Stomach (tissue), 9 donors: ENCODE measurements around the gene MAP3K5. TPM values are rescaled to one million over a fixed set of nuclear protein-coding genes. Genes with fewer than 3 reads are reported as not detected.

Experiments
- DNase-seq, 2 donors: peaks; one replicate each; pipeline versions ENCODE4 v3.0.0 to v3.0.0-alpha.2; 2013 to 2019
- H3K27ac ChIP-seq, 5 donors: fragments of 200-600 bp in 4 of 5; sonication (generic) in 4 of 5; one replicate each; pipeline ENCODE4 v1.5.1; 2013 to 2019; ENCODE audit warnings: mild to moderate bottlenecking in 1 of 5, moderate library complexity in 1 of 5
- H3K27me3 ChIP-seq, 3 donors: fragments of 200-600 bp; sonication (generic); one replicate each; pipeline ENCODE4 v1.5.1; 2017 to 2019; ENCODE audit warnings: mixed run types in 1 of 3
- H3K36me3 ChIP-seq, 4 donors: fragments of 200-600 bp; sonication (generic); 1 replicate in 3 of 4; 2 replicates in 1 of 4; pipeline ENCODE4 v1.5.1; 2016 to 2019
- H3K4me1 ChIP-seq, 4 donors: fragments of 200-600 bp; sonication (generic); one replicate each; pipeline ENCODE4 v1.5.1; 2016 to 2019
- H3K4me3 ChIP-seq, 4 donors: fragments of 200-600 bp; sonication (generic) in 3 of 4; one replicate each; pipeline ENCODE4 v1.5.1; 2016 to 2019; ENCODE audit warnings: mild to moderate bottlenecking in 1 of 4
- H3K9me3 ChIP-seq, 4 donors: fragments of 200-600 bp; sonication (generic); one replicate each; pipeline ENCODE4 v1.5.1; 2016 to 2019
- EP300 ChIP-seq: sonication (generic); formaldehyde crosslinking; IDR thresholded peaks from one replicate; pipeline ENCODE4 v1.6.1; 2017; ENCODE audit warnings: antibody characterized with exemption
- POLR2A ChIP-seq, 4 donors: fragments of 450-650 bp; IDR thresholded peaks; one replicate each; pipeline ENCODE4 v1.6.1; 2016; ENCODE audit warnings: antibody characterized with exemption in 4 of 4, control low read depth in 2 of 4, mild to moderate bottlenecking in 1 of 4, moderate library complexity in 1 of 4
- POLR2AphosphoS5 ChIP-seq, 3 donors: sonication (generic); formaldehyde crosslinking; IDR thresholded peaks; one replicate each; pipeline ENCODE4 v1.6.1; 2016; ENCODE audit warnings: antibody characterized with exemption in 3 of 3
- WGBS, 5 donors: extraction: QIAGEN DNeasy Blood & Tissue Kit in 3 of 5; methylation state at CpG; one replicate each; pipeline versions ENCODE4 v1.1.5 to v1.1.7; 2013 to 2018; 5-methylcytosine and 5-hydroxymethylcytosine counted together
- intact Hi-C: fragments of 100-400 bp; cut with DNase I; formaldehyde crosslinking; loops from one replicate; pipeline ENCODE4 v1.15.1; 2023; ENCODE audit warnings: low total_unique reads
- polyA plus RNA-seq, 3 donors: library from polyadenylated mRNA; stranded (reverse); fragments of 200-250 nt; gene quantifications; one replicate each; pipeline ENCODE4 v1.2.3, GENCODE V29; 2013
- total RNA-seq, 5 donors: library from RNA; depleted of rRNA; stranded (reverse); fragments of >200 nt; gene quantifications; one replicate each; pipeline versions ENCODE4 v1.1.0 to v1.2.3, GENCODE V29; 2014 to 2016
- TF ChIP-seq, protein P1 (sequence below), 7 experiments: fragments of 450-650 bp in 4 of 7; fragments of 200-600 bp in 3 of 7; sonication (generic) in 3 of 7; IDR thresholded peaks; one replicate each; pipeline ENCODE4 v1.5.1; 2016 to 2019; ENCODE audit warnings: antibody characterized with exemption in 7 of 7, control low read depth in 2 of 7, mild to moderate bottlenecking in 1 of 7
- donor health status: healthy with polysubstance abuse.
- donor health status: Bipolar disorder and iron deficiency.
- donor health status: healthy.

The MAP3K5 gene
- total and polyA plus RNA-seq, 8 donors, result 4.9 to 40.3 (median 23.6) TPM

DNA sequence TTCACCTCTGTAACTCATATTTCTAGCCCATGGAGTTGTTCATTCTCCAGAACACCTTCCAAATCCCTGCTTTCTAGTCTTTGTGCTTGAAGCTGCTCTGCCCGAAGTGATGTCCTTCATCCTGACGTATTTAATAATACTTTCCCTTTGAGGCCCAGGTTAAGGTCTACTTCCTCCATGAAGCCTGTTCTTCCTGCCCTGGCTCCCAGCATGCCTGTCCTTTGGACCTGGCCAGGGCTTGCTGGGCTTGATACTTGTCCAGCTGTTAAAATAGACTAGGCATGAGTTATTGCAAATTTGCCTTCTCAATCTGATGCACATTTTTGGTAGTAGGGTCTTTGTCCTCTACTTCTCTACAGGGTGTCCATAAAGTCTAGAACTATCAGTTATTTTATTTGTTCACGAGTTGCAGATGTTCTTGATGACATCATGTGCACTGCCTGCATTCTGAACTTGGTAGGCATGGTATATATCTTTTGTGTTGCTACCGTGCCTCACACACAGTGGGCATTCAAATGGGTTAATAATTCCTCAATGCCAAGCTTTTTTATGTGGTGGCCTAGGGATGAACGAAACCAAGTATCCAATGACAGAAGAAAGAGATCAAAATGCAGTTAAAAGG is 239.0 kb downstream of the MAP3K5 start:
- no peak for TF ChIP-seq POLR2AphosphoS5 (IDR thresholded peaks at IDR 0.05)
- TF ChIP-seq, protein P1, sequence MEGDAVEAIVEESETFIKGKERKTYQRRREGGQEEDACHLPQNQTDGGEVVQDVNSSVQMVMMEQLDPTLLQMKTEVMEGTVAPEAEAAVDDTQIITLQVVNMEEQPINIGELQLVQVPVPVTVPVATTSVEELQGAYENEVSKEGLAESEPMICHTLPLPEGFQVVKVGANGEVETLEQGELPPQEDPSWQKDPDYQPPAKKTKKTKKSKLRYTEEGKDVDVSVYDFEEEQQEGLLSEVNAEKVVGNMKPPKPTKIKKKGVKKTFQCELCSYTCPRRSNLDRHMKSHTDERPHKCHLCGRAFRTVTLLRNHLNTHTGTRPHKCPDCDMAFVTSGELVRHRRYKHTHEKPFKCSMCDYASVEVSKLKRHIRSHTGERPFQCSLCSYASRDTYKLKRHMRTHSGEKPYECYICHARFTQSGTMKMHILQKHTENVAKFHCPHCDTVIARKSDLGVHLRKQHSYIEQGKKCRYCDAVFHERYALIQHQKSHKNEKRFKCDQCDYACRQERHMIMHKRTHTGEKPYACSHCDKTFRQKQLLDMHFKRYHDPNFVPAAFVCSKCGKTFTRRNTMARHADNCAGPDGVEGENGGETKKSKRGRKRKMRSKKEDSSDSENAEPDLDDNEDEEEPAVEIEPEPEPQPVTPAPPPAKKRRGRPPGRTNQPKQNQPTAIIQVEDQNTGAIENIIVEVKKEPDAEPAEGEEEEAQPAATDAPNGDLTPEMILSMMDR (IDR thresholded peaks at IDR 0.05), result no peak
- Histone ChIP-seq H3K27me3 (peaks cover 0 to 23% (median 10%) of the 10 kb centered on the region in 3 donors), H3K27ac (no peak overlapping the region), H3K4me1 (peaks cover 11 to 39% (median 23%) of the 10 kb centered on the region in 4 donors), H3K36me3 (peaks cover 0 to 41% (median 26%) of the 10 kb centered on the region in 4 donors), H3K9me3 (no peaks in the 10 kb centered on the region), H3K4me3 (no peak overlapping the region)
- WGBS, 5 donors, result 76 to 85% (median 80%) methylated on average over 5 of the region's 5 CpGs
- intact Hi-C loops, result no loop called here
- DNase-seq, result peak in 1 of 2 donors; percentile 19

DNA sequence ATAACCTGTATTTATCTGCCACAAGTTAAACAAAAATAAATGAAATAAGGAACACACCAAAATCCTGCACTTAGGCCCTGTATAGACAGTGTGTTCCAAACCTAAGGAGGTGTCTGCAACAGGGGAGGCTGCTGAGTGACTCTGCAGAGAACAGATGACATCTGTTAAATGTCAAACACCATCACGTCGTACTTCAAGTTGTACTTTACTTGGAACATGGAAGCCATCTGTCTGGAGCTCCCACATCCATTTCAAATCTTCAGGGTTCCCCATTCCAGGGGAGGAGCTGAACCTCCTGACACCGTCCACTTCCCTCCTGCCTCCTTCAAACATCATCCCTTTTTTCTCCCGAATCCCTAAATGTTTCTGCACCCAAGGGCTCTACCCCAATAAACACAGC is 240.2 kb downstream of the MAP3K5 start:
- 56 to 84% (median 67%) methylated on average over 4 of the region's 4 CpGs for WGBS, 5 donors
- peaks cover 0 to 23% (median 10%) of the 10 kb centered on the region in 3 donors for H3K27me3 ChIP-seq
- DNase-seq, result no peak

DNA sequence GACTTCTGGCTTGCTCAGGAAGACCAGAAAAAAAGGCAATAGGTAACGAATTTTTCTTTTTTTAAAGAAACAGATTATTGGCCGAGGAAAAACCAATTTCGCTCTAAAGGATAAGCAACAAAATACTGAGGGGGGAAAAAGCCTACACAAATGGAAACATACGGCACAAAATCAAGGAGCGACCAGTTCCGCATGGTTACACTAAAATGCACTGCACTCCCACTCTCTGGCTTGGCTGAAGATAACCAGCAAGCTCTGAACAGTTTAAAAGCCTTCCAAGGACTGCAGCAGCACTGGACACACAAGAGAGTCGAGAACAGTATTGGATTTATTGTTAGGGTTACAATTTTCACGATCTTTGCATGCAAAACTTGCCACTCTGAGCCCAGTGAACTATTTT is 241.2 kb downstream of the MAP3K5 start:
- H3K36me3 ChIP-seq, result peaks cover 0 to 19% (median 4%) of the 10 kb centered on the region in 4 donors
- TF ChIP-seq POLR2A (IDR thresholded peaks at IDR 0.05) (no peak), POLR2AphosphoS5 (IDR thresholded peaks at IDR 0.05) (no peak), EP300 (no peak)
- TF ChIP-seq, protein P1 (IDR thresholded peaks at IDR 0.05), result no peak
- intact Hi-C loops, result no loop called here
- peak in 1 of 2 donors; percentile 46 for DNase-seq
- no peaks in the 10 kb centered on the region for H3K9me3 ChIP-seq
- peak overlapping the region; percentile 73 to 80 (median 79) for H3K4me3 ChIP-seq
- H3K27ac ChIP-seq, result peak overlapping the region; percentile 83 to 96 (median 88)
- 25 to 58% (median 43%) methylated on average over 8 of the region's 8 CpGs for WGBS, 5 donors
- peaks cover 11 to 39% (median 23%) of the 10 kb centered on the region in 4 donors for H3K4me1 ChIP-seq
- peaks cover 0 to 23% (median 10%) of the 10 kb centered on the region in 3 donors for H3K27me3 ChIP-seq

More for the DNA sequence above, 240.2 kb downstream of the MAP3K5 start:
- no peak overlapping the region for H3K4me3 ChIP-seq
- peaks cover 0 to 29% (median 14%) of the 10 kb centered on the region in 4 donors for H3K36me3 ChIP-seq
- no peaks in the 10 kb centered on the region for H3K9me3 ChIP-seq
- intact Hi-C loops, result no loop called here
- peak overlapping the region in 1 of 5 donors; percentile 46 for H3K27ac ChIP-seq
- no peak for TF ChIP-seq EP300
- TF ChIP-seq POLR2A (IDR thresholded peaks at IDR 0.05), result no peak
- no peak for TF ChIP-seq POLR2AphosphoS5 (IDR thresholded peaks at IDR 0.05)
- TF ChIP-seq, protein P1 (IDR thresholded peaks at IDR 0.05), result no peak
- peaks cover 11 to 39% (median 23%) of the 10 kb centered on the region in 4 donors for H3K4me1 ChIP-seq

DNA sequence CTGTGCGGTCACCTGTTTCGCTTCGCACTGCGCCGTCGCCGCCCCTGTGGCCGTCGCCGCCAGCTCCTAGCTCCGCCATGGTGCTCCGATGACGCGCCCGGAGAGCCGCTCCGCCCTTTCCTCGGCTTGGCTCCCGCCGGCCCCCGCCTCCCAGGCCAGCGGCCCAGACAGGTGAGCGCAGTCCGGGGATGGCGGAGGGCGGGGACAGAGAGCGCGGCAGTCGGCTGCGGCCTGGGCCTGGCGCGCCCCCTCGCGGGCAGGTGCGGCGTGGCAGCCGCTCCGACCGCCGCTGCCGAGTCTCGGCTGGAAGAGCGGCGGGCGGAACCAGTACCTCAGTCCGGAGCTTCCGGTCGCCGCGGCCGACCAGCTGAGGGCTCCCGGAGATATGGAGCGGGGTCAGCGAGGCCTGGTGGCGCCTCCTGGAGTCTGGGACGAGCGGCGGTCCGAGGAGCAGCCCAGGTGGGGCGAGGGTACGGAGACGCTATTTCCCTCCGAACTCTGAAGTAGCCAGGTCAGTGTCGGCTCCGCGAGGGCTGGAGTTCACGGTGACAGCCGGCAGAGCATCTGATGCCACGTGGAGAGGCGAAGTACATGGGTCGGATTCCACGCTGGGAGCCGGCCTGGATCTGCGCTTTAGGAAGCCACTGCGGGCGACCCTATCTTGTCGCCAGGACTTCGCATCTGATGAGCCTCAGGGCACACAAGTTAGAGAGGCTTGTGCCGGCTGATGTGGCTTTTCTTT is 241.8 kb downstream of the MAP3K5 start, which contains the start of gene MAP7:
MAP7 (minus strand) TSS at position 93 of the 742 bp plus-strand sequence; CDS start at position 79, 14 bp downstream.
- intact Hi-C loops, result no loop called here
- DNase-seq, result peak; percentile 94 to 96
- TF ChIP-seq POLR2AphosphoS5 (IDR thresholded peaks at IDR 0.05) (peak in 2 of 3 donors; percentile 69 to 73), EP300 (no peak), POLR2A (IDR thresholded peaks at IDR 0.05) (no peak)
- TF ChIP-seq, protein P1 (IDR thresholded peaks at IDR 0.05), result peak in 5 of 7 experiments; percentile 51 to 96 (median 91)
- Histone ChIP-seq H3K27ac (peak within 1 kb of the TSS; percentile 83 to 96 (median 88)), H3K4me1 (peaks cover 11 to 39% (median 23%) of the 10 kb centered on the region in 4 donors), H3K27me3 (peaks cover 0 to 23% (median 10%) of the 10 kb centered on the region in 3 donors), H3K4me3 (peak within 1 kb of the TSS; percentile 73 to 80 (median 79)), H3K9me3 (no peaks in the 10 kb centered on the region), H3K36me3 (peaks cover 0 to 14% (median under 1%) of the 10 kb centered on the region in 4 donors)
- 1 to 3% (median 2%) methylated on average over 32 to 79 of the region's 79 CpGs for WGBS, 5 donors
